ENCODE data around the gene IFNA8. TPM values are rescaled to one million over a fixed set of nuclear protein-coding genes. Genes with fewer than 3 reads are reported as not detected.

Gene IFNA8
- total and polyA plus RNA-seq, 2 of the 8 experiments (the other 6 are each of a cell fraction or from before 2014, with no cell fraction given) = not detected

GRCh38 chr9:21454149-21454548, 45.2 kb downstream of the IFNA8 start:
- H4K91ac ChIP-seq (replicated peaks; ENCODE audit: insufficient read length, low read length) = no peak overlapping the region
- H3K14ac ChIP-seq (ENCODE audit: insufficient read length) = no peak overlapping the region
- H3K79me2 ChIP-seq (ENCODE audit: control insufficient read depth in 1 of 2, insufficient read depth in 2 of 2, low read length in 2 of 2) = no peaks in the 10 kb centered on the region
- H3K23me2 ChIP-seq (ENCODE audit: low read depth, low read length) = no peaks in the 10 kb centered on the region
- no peak overlapping the region for H2BK5ac ChIP-seq (ENCODE audit: low read depth, low read length)
- H3K4ac ChIP-seq (replicated peaks; ENCODE audit: insufficient read length, low read depth, low read length) = no peak overlapping the region
- H4K20me1 ChIP-seq (replicated peaks in 1 of 2; ENCODE audit: control insufficient read depth in 1 of 2, insufficient read depth in 2 of 2, low read length in 2 of 2) = no peaks in the 10 kb centered on the region
- H4K5ac ChIP-seq (ENCODE audit: insufficient read length, low read depth, low read length) = no peak overlapping the region
- H3K79me1 ChIP-seq (ENCODE audit: low read depth, low read length) = no peaks in the 10 kb centered on the region
- H3K9ac ChIP-seq (replicated peaks in 1 of 4; ENCODE audit: extremely low read depth in 1 of 4, low read depth in 3 of 4, low read length in 3 of 4) = no peak overlapping the region
- POLR2A ChIA-PET (ENCODE audit: partially characterized antibody) = no interaction called here
- DNase-seq (ENCODE audit: low read depth in 1 of 2, low spot score in 2 of 2) = no peak
- no peak overlapping the region for H2BK20ac ChIP-seq (ENCODE audit: low read length)
- no peaks in the 10 kb centered on the region for H3K27me3 ChIP-seq (replicated peaks in 1 of 4; ENCODE audit: control insufficient read depth in 3 of 4, extremely low read depth in 1 of 4, insufficient read depth in 3 of 4, low read length in 3 of 4)
- H3K23ac ChIP-seq (ENCODE audit: insufficient read length) = no peak overlapping the region
- H2BK12ac ChIP-seq (ENCODE audit: low read depth, low read length) = no peak overlapping the region
- no peak overlapping the region for H4K8ac ChIP-seq (ENCODE audit: extremely low read depth, insufficient read depth, low read length)
- H3K9me3 ChIP-seq (ENCODE audit: insufficient read depth in 2 of 2, low read depth in 1 of 2, low read length in 1 of 2) = no peaks in the 10 kb centered on the region
- H3K18ac ChIP-seq (ENCODE audit: extremely low read depth, low read length) = no peak overlapping the region
- WGBS, 2 experiments (ENCODE audit: extremely low coverage in 1 of 2, insufficient coverage in 1 of 2, insufficient read length in 1 of 2, insufficient replicate concordance in 2 of 2, low coverage in 1 of 2, low lambda C conversion rate in 2 of 2, missing lambda C conversion rate in 1 of 2) = 90% methylated on average over 2 of the region's 2 CpGs; no CpG with 5 or more reads in 1 of the 2 experiments
- no peak overlapping the region for H2AFZ ChIP-seq (ENCODE audit: low read length)
- no peak overlapping the region for H2BK120ac ChIP-seq (replicated peaks; ENCODE audit: low read depth, low read length)
- no peak overlapping the region for H3K27ac ChIP-seq (ENCODE audit: low read depth, low read length)
- H3K4me2 ChIP-seq (ENCODE audit: insufficient read depth in 1 of 2, low read depth in 2 of 2, low read length in 2 of 2) = no peak overlapping the region
- no peak overlapping the region for H2BK15ac ChIP-seq (ENCODE audit: low read length)
- H2AK5ac ChIP-seq (ENCODE audit: low read depth, low read length) = no peak overlapping the region
- CTCF ChIA-PET (ENCODE audit: partially characterized antibody) = interaction anchor here (0.7 to 4.5 kb wide), 14 partner anchors 9 to 595 kb away, joined by 3 to 36 read pairs (median 4); no protein-coding TSS in a partner anchor
- no peak for FAIRE-seq
- H3K4me1 ChIP-seq (replicated peaks in 1 of 4; ENCODE audit: control insufficient read depth in 3 of 4, insufficient read depth in 4 of 4, low read length in 3 of 4) = no peaks in the 10 kb centered on the region
- no peaks in the 10 kb centered on the region for H3K36me3 ChIP-seq (ENCODE audit: control insufficient read depth in 2 of 4, insufficient read depth in 4 of 4, low read length in 3 of 4)
- H3K4me3 ChIP-seq (ENCODE audit: extremely low read depth in 1 of 4, insufficient read depth in 2 of 4, low read depth in 3 of 4, low read length in 4 of 4) = no peak overlapping the region
- H3K56ac ChIP-seq (replicated peaks; ENCODE audit: insufficient read length, low read depth, low read length) = no peak overlapping the region
- no peak for TF ChIP-seq GABPA (IDR thresholded peaks at IDR 0.05; ENCODE audit: borderline replicate concordance, insufficient read depth, low read length)
- TF ChIP-seq PHF8 (conservative IDR thresholded peaks at IDR 0.05; ENCODE audit: low read depth, low read length) = no peak
- TF ChIP-seq CEBPB (IDR thresholded peaks at IDR 0.05; ENCODE audit: low read depth, low read length) = no peak
- no peak for TF ChIP-seq EP300 (IDR thresholded peaks at IDR 0.05; ENCODE audit: borderline replicate concordance in 1 of 2, low read depth in 2 of 2, low read length in 2 of 2)
- no peak for TF ChIP-seq SUZ12 (IDR thresholded peaks at IDR 0.05; ENCODE audit: low read length)
- TF ChIP-seq, protein P1, sequence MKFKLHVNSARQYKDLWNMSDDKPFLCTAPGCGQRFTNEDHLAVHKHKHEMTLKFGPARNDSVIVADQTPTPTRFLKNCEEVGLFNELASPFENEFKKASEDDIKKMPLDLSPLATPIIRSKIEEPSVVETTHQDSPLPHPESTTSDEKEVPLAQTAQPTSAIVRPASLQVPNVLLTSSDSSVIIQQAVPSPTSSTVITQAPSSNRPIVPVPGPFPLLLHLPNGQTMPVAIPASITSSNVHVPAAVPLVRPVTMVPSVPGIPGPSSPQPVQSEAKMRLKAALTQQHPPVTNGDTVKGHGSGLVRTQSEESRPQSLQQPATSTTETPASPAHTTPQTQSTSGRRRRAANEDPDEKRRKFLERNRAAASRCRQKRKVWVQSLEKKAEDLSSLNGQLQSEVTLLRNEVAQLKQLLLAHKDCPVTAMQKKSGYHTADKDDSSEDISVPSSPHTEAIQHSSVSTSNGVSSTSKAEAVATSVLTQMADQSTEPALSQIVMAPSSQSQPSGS (IDR thresholded peaks at IDR 0.05; ENCODE audit: low read length) = no peak
- no peak for TF ChIP-seq POLR2A (IDR thresholded peaks at IDR 0.05; ENCODE audit: control extremely low read depth in 1 of 2, low read depth in 2 of 2, low read length in 2 of 2)
- TF ChIP-seq TAF7 (optimal IDR thresholded peaks at IDR 0.05; ENCODE audit: borderline replicate concordance, low read depth, low read length) = no peak
- TF ChIP-seq CBX8 (IDR thresholded peaks at IDR 0.05; ENCODE audit: borderline replicate concordance, low read depth, low read length) = no peak
- no peak for TF ChIP-seq ZNF274 (IDR thresholded peaks at IDR 0.05; ENCODE audit: borderline replicate concordance, extremely low read depth, low read length)
- TF ChIP-seq FOSL1 (IDR thresholded peaks at IDR 0.05; ENCODE audit: insufficient read depth, low read depth, low read length) = no peak
- TF ChIP-seq, protein P2, sequence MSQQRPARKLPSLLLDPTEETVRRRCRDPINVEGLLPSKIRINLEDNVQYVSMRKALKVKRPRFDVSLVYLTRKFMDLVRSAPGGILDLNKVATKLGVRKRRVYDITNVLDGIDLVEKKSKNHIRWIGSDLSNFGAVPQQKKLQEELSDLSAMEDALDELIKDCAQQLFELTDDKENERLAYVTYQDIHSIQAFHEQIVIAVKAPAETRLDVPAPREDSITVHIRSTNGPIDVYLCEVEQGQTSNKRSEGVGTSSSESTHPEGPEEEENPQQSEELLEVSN (IDR thresholded peaks at IDR 0.05) = no peak

Data from H1 (cell line).